IMR-90 (cell line): ENCODE measurements around the gene MINK1. TPM values are rescaled to one million over a fixed set of nuclear protein-coding genes. Genes with fewer than 3 reads are reported as not detected.

Experiments used
- ATAC-seq: fragments of 200-7000 bp; cut with Tn5 transposase; 2 replicates; pipeline ENCODE4 v1.9.1; 2020; ENCODE audit warnings: low read depth, mild to moderate bottlenecking, moderate library complexity
- BruUV-seq: library from RNA; stranded (reverse); fragments of 400-500 nt; replicated peaks from 2 replicates; lab custom pipeline; 2021; lab: Mats Ljungman, UMichigan
- CTCF ChIA-PET: fragments of 300-600 bp; formaldehyde crosslinking; extraction: SDS; loops from one replicate; lab custom pipeline; 2021; ENCODE audit warnings: antibody characterized with exemption; lab: Yijun Ruan, JAX
- POLR2A ChIA-PET: fragments of 300-600 bp; sonication (Branson Sonifier 250); formaldehyde crosslinking; loops from one replicate; lab custom pipeline; 2022; ENCODE audit warnings: antibody characterized with exemption; ENCODE audit not compliant: unreplicated experiment; lab: Charles Lee
- DNase-seq: peaks from one replicate; pipeline ENCODE4 v3.0.0; 2013
- H2AFZ ChIP-seq: replicated peaks from 2 replicates; pipeline ENCODE3; 2013; ENCODE audit warnings: low read length, mild to moderate bottlenecking; ENCODE audit not compliant: poor library complexity
- H2AK5ac ChIP-seq: 2 replicates; pipeline ENCODE4 v1.6.1; 2013; ENCODE audit warnings: low read depth, low read length, inconsistent platforms
- H2AK9ac ChIP-seq: replicated peaks from 2 replicates; pipeline ENCODE3; 2013; ENCODE audit warnings: mild to moderate bottlenecking, low read depth, low read length, moderate library complexity; ENCODE audit not compliant: poor library complexity
- H2BK120ac ChIP-seq: 2 replicates; pipeline ENCODE4 v1.6.1; 2013; ENCODE audit warnings: low read depth, low read length, inconsistent platforms
- H2BK15ac ChIP-seq: 3 replicates; pipeline ENCODE4 v1.6.1; 2013; ENCODE audit warnings: low read depth, low read length, inconsistent platforms
- H2BK20ac ChIP-seq: 2 replicates; pipeline ENCODE4 v1.6.1; 2013; ENCODE audit warnings: low read depth, mild to moderate bottlenecking, inconsistent platforms, low read length, moderate library complexity
- H2BK5ac ChIP-seq: 2 replicates; pipeline ENCODE4 v1.6.1; 2013; ENCODE audit warnings: mild to moderate bottlenecking, low read depth, low read length, inconsistent platforms; ENCODE audit not compliant: poor library complexity, severe bottlenecking
- H3K14ac ChIP-seq: replicated peaks from 2 replicates; pipeline ENCODE4 v1.6.1; 2013; ENCODE audit warnings: low read depth, low read length, inconsistent platforms
- H3K18ac ChIP-seq: 2 replicates; pipeline ENCODE4 v1.6.1; 2013; ENCODE audit warnings: low read depth, low read length, control low read depth
- H3K23ac ChIP-seq: 2 replicates; pipeline ENCODE4 v1.6.1; 2013; ENCODE audit warnings: low read depth, low read length, inconsistent platforms
- H3K27ac ChIP-seq: 2 replicates; pipeline ENCODE4 v1.5.1; 2013; ENCODE audit warnings: mild to moderate bottlenecking, control low read depth, low read length; ENCODE audit not compliant: insufficient read depth
- H3K27me3 ChIP-seq: 2 replicates; pipeline ENCODE4 v1.6.1; 2013; ENCODE audit warnings: low read length; ENCODE audit not compliant: control insufficient read depth, insufficient read depth
- H3K36me3 ChIP-seq: 2 replicates; pipeline ENCODE4 v1.6.1; 2013; ENCODE audit warnings: low read length, mixed read lengths; ENCODE audit not compliant: control insufficient read depth, insufficient read depth
- H3K4ac ChIP-seq: 2 replicates; pipeline ENCODE4 v1.6.1; 2013; ENCODE audit warnings: low read depth, low read length, inconsistent platforms
- H3K4me1 ChIP-seq: 2 replicates; pipeline ENCODE4 v1.6.1; 2013; ENCODE audit warnings: low read length, mixed read lengths; ENCODE audit not compliant: control insufficient read depth, insufficient read depth
- H3K4me2 ChIP-seq: 2 replicates; pipeline ENCODE4 v1.6.1; 2013; ENCODE audit warnings: low read depth, mild to moderate bottlenecking, control low read depth, low read length, moderate library complexity
- H3K4me3 ChIP-seq: 2 replicates; pipeline ENCODE4 v1.5.1; 2013; ENCODE audit warnings: low read depth, mild to moderate bottlenecking, control low read depth, low read length, moderate library complexity; ENCODE audit not compliant: insufficient read depth
- H3K56ac ChIP-seq: 2 replicates; pipeline ENCODE4 v1.6.1; 2013; ENCODE audit warnings: low read length, inconsistent platforms; ENCODE audit not compliant: insufficient read depth; ENCODE audit errors: extremely low read depth
- H3K79me1 ChIP-seq, 2 experiments: 2 replicates each; pipeline ENCODE4 v1.6.1; 2013; ENCODE audit warnings: low read length in 2 of 2, inconsistent platforms in 1 of 2, low read depth in 1 of 2
- H3K9ac ChIP-seq: 2 replicates; pipeline ENCODE4 v1.6.1; 2013; ENCODE audit warnings: low read depth, low read length, control low read depth
- H3K9me1 ChIP-seq: 2 replicates; pipeline ENCODE4 v1.6.1; 2013; ENCODE audit warnings: low read length, inconsistent platforms; ENCODE audit not compliant: insufficient read depth
- H3K9me3 ChIP-seq: 2 replicates; pipeline ENCODE4 v1.6.1; 2013; ENCODE audit warnings: low read length; ENCODE audit not compliant: control insufficient read depth, insufficient read depth
- H4K20me1 ChIP-seq: 2 replicates; pipeline ENCODE4 v1.6.1; 2013; ENCODE audit warnings: low read length, inconsistent platforms; ENCODE audit not compliant: insufficient read depth
- H4K5ac ChIP-seq: 2 replicates; pipeline ENCODE4 v1.6.1; 2013; ENCODE audit warnings: mild to moderate bottlenecking, low read depth, low read length, control low read depth
- H4K8ac ChIP-seq, 2 experiments: 2 replicates each; pipeline ENCODE4 v1.6.1; 2013; ENCODE audit warnings: low read depth in 2 of 2, low read length in 2 of 2, control low read depth in 1 of 2, inconsistent platforms in 1 of 2
- H4K91ac ChIP-seq: 2 replicates; pipeline ENCODE4 v1.6.1; 2013; ENCODE audit warnings: low read depth, low read length, inconsistent platforms; ENCODE audit not compliant: insufficient read depth
- BHLHE40 ChIP-seq: fragments of 150-350 bp; IDR thresholded peaks from 2 replicates; pipeline ENCODE4 v1.6.1; 2016; ENCODE audit warnings: mild to moderate bottlenecking, low read depth, low read length
- FOS ChIP-seq: fragments of 150-350 bp; IDR thresholded peaks from 2 replicates; pipeline ENCODE4 v1.6.1; 2016; ENCODE audit warnings: low read depth, low read length
- MAFK ChIP-seq: IDR thresholded peaks from 2 replicates; pipeline ENCODE4 v1.6.1; 2012; ENCODE audit warnings: low read depth, low read length, improper control_type of control experiment
- MXI1 ChIP-seq: IDR thresholded peaks from 2 replicates; pipeline ENCODE4 v1.6.1; 2012; ENCODE audit warnings: low read depth, mild to moderate bottlenecking, low read length, moderate library complexity, borderline replicate concordance
- NFE2L2 ChIP-seq: fragments of 150-350 bp; IDR thresholded peaks from 2 replicates; pipeline ENCODE4 v1.6.1; 2016; ENCODE audit warnings: low read depth, mild to moderate bottlenecking, low read length
- POLR2A ChIP-seq: IDR thresholded peaks from 2 replicates; pipeline ENCODE4 v1.6.1; 2012; ENCODE audit warnings: mild to moderate bottlenecking, low read depth, low read length
- RAD21 ChIP-seq: IDR thresholded peaks from 2 replicates; pipeline ENCODE4 v1.6.1; 2012; ENCODE audit warnings: low read length, improper control_type of control experiment
- RCOR1 ChIP-seq: IDR thresholded peaks from 2 replicates; pipeline ENCODE4 v1.6.1; 2012; ENCODE audit warnings: mild to moderate bottlenecking, low read length, improper control_type of control experiment; ENCODE audit not compliant: insufficient replicate concordance
- RFX5 ChIP-seq: IDR thresholded peaks from 2 replicates; pipeline ENCODE4 v1.8.0; 2012; ENCODE audit warnings: low read depth, mild to moderate bottlenecking, low read length, moderate library complexity
- SMC3 ChIP-seq: fragments of 150-350 bp; IDR thresholded peaks from 2 replicates; pipeline ENCODE4 v1.6.1; 2016; ENCODE audit warnings: low read depth, mild to moderate bottlenecking, antibody characterized with exemption, low read length, moderate library complexity
- WGBS, 2 experiments: methylation state at CpG; one replicate each; pipeline versions ENCODE4 v1.1.5 to v1.1.7; 2013; ENCODE audit warnings: missing lambda C conversion rate in 2 of 2; ENCODE audit not compliant: insufficient read length in 1 of 2; ENCODE audit errors: extremely low coverage in 2 of 2; 5-methylcytosine and 5-hydroxymethylcytosine counted together
- dilution Hi-C: fragments of 300-500 bp; cut with HindIII; formaldehyde crosslinking; loops from one replicate; pipeline ENCODE4 v1.14.3; 2018; ENCODE audit warnings: low sequenced_read_pairs; ENCODE audit not compliant: unreplicated experiment
- in situ Hi-C: fragments of 300-500 bp; cut with MboI; formaldehyde crosslinking; loops from 3 replicates; pipeline ENCODE4 v1.14.3; 2019; ENCODE audit warnings: low sequenced_read_pairs, inconsistent platforms, mixed read lengths
- intact Hi-C: fragments of 100-400 bp; cut with micrococcal nuclease; formaldehyde crosslinking; loops from 2 replicates; pipeline ENCODE4 v1.10.0; 2022
- polyA plus RNA-seq, 3 experiments: library from polyadenylated mRNA; depleted of rRNA; stranded (reverse); fragments of >200 nt; gene quantifications; 2 replicates each; pipeline ENCODE4 v1.2.3, GENCODE V29; 2012; ENCODE audit warnings: low replicate concordance in 1 of 3
- total RNA-seq: library from RNA; depleted of rRNA; stranded (reverse); fragments of >200 nt; gene quantifications from 2 replicates; pipeline ENCODE4 v1.2.3, GENCODE V29; 2012
- TF ChIP-seq, protein P1 (sequence below): conservative IDR thresholded peaks from 2 replicates; pipeline ENCODE4 v1.5.1; 2012; ENCODE audit warnings: mild to moderate bottlenecking, low read depth, low read length, improper control_type of control experiment
- TF ChIP-seq, protein P2 (sequence below): fragments of 150-350 bp; IDR thresholded peaks from 2 replicates; pipeline ENCODE4 v1.6.1; 2017; ENCODE audit warnings: mild to moderate bottlenecking, antibody characterized with exemption, low read length, low read depth

Gene MINK1
- total and polyA plus RNA-seq, 2 of the 4 experiments (the other 2 are of a cell fraction): 12.2 to 40.9 TPM

GRCh38 chr17:4818276-4818675 lies 14.9 kb upstream of the MINK1 start:
- H2AFZ ChIP-seq: no peak overlapping the region
- H3K9me3 ChIP-seq: no peaks in the 10 kb centered on the region
- no peak overlapping the region for H3K56ac ChIP-seq
- no peak overlapping the region for H2BK120ac ChIP-seq
- TF ChIP-seq RAD21 (no peak), RCOR1 (no peak), FOS (no peak), POLR2A (no peak), RFX5 (no peak), BHLHE40 (no peak), NFE2L2 (no peak), MAFK (no peak), MXI1 (no peak), SMC3 (no peak)
- TF ChIP-seq, protein P1, sequence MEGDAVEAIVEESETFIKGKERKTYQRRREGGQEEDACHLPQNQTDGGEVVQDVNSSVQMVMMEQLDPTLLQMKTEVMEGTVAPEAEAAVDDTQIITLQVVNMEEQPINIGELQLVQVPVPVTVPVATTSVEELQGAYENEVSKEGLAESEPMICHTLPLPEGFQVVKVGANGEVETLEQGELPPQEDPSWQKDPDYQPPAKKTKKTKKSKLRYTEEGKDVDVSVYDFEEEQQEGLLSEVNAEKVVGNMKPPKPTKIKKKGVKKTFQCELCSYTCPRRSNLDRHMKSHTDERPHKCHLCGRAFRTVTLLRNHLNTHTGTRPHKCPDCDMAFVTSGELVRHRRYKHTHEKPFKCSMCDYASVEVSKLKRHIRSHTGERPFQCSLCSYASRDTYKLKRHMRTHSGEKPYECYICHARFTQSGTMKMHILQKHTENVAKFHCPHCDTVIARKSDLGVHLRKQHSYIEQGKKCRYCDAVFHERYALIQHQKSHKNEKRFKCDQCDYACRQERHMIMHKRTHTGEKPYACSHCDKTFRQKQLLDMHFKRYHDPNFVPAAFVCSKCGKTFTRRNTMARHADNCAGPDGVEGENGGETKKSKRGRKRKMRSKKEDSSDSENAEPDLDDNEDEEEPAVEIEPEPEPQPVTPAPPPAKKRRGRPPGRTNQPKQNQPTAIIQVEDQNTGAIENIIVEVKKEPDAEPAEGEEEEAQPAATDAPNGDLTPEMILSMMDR: no peak
- TF ChIP-seq, protein P2, sequence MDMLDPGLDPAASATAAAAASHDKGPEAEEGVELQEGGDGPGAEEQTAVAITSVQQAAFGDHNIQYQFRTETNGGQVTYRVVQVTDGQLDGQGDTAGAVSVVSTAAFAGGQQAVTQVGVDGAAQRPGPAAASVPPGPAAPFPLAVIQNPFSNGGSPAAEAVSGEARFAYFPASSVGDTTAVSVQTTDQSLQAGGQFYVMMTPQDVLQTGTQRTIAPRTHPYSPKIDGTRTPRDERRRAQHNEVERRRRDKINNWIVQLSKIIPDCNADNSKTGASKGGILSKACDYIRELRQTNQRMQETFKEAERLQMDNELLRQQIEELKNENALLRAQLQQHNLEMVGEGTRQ: no peak
- H2AK9ac ChIP-seq: no peak overlapping the region
- H3K9ac ChIP-seq: no peak overlapping the region
- no peaks in the 10 kb centered on the region for H3K27me3 ChIP-seq
- BruUV-seq: no TSS peak
- H4K5ac ChIP-seq: no peak overlapping the region
- peaks cover 8% of the 10 kb centered on the region; the same call in 1 of the 2 replicates for H4K20me1 ChIP-seq
- no peak overlapping the region for H3K18ac ChIP-seq
- in situ Hi-C loops (no loop called here), intact Hi-C loops (no loop called here), dilution Hi-C loops (no loop called here)
- no peak overlapping the region for H2BK15ac ChIP-seq
- 0 out of 2 replicates have a peak, but pooled peaks cover 4% of the 10 kb centered on the region for H3K9me1 ChIP-seq
- no peak overlapping the region for H3K4me2 ChIP-seq
- H3K14ac ChIP-seq: no peak overlapping the region
- peaks cover 52% of the 10 kb centered on the region for H3K36me3 ChIP-seq
- H2BK5ac ChIP-seq: no peak overlapping the region
- no peak overlapping the region for H4K91ac ChIP-seq
- ATAC-seq: no peak
- no peaks in the 10 kb centered on the region for H3K4me1 ChIP-seq
- POLR2A ChIA-PET: no interaction called here
- no peak overlapping the region for H3K4ac ChIP-seq
- 87% methylated on average over 5 of the region's 12 CpGs; no CpG with 5 or more reads in 1 of the 2 experiments for WGBS, 2 experiments
- H4K8ac ChIP-seq: no peak overlapping the region
- no peak overlapping the region for H3K23ac ChIP-seq
- no peak overlapping the region for H3K4me3 ChIP-seq
- no peak overlapping the region for H3K27ac ChIP-seq
- H2AK5ac ChIP-seq: no peak overlapping the region
- no peak for DNase-seq
- no peak overlapping the region for H2BK20ac ChIP-seq
- CTCF ChIA-PET: no interaction called here
- H3K79me1 ChIP-seq: no peaks in the 10 kb centered on the region
